Aortic smooth muscle cell (primary cell): ENCODE data around the gene CRP. TPM values are rescaled to one million over a fixed set of nuclear protein-coding genes. Genes with fewer than 3 reads are reported as not detected.

Experiments
- total RNA-seq: library from RNA; depleted of rRNA; stranded (reverse); fragments of >200 nt; gene quantifications from 2 replicates; pipeline ENCODE4 v1.2.3, GENCODE V29; 2014

Gene CRP, protein sequence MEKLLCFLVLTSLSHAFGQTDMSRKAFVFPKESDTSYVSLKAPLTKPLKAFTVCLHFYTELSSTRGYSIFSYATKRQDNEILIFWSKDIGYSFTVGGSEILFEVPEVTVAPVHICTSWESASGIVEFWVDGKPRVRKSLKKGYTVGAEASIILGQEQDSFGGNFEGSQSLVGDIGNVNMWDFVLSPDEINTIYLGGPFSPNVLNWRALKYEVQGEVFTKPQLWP
- not detected in 2 replicates for total RNA-seq

DNA sequence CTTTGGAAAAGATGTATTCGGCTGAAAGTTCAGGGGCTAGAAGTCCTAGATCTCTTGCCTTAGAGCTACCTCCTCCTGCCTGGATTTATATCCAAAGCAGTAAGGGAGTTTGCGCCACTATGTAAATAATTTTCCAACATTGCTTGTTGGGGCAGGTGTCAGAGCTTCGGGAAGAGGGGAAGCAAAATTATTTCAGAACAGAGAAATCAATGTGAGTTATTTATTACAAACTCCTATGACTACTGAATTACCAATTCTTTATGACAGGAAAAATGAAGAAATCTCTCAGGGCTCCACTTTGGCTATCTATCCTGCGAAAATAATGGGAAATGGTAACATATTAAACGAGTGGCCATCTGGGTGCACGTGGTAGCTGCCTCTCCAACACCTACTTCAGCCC lies at the start of gene CRP:
CRP (minus strand) TSS at position 61 of the 400 bp plus-strand sequence. CDS start 104 bp downstream, outside the sequence.

Other genes with a start within 250 kb of the CRP start
- not detected in 2 replicates for gene OR10J5, start 178.6 kb downstream of the CRP start, total RNA-seq
- not detected in 2 replicates for gene APCS, start 126.8 kb downstream of the CRP start, total RNA-seq
- gene DUSP23, start 66.4 kb upstream of the CRP start, total RNA-seq: 19.6 and 20.9 TPM in 2 replicates
- gene FCRL6, start 87.8 kb upstream of the CRP start, total RNA-seq: not detected in 2 replicates
- not detected in 2 replicates for gene SLAMF8, start 112.3 kb upstream of the CRP start, total RNA-seq
- under 0.01 and 0.06 TPM in 2 replicates for gene VSIG8, start 148.1 kb upstream of the CRP start, total RNA-seq
- 1.3 TPM in 2 replicates for gene CFAP45, start 185.6 kb upstream of the CRP start, total RNA-seq
- 412 and 468 TPM in 2 replicates for gene TAGLN2, start 210.9 kb upstream of the CRP start, total RNA-seq
- gene IGSF9, start 231.0 kb upstream of the CRP start, total RNA-seq: not detected in 2 replicates
- 0.44 and 1.2 TPM in 2 replicates for gene SLAMF9, start 239.6 kb upstream of the CRP start, total RNA-seq